GM21381 (cell line): ENCODE measurements around the gene TXNL4A.
"Not testable (repeated sequence)": the region's sequence is repeated elsewhere in the genome, so short reads cannot be mapped to it uniquely, and the experiment has no call there.

Experiments
- ATAC-seq: cut with Tn5 transposase; IDR thresholded peaks from one replicate; pipeline ENCODE4 v1.9.1; 2021; ENCODE audit warnings: mild to moderate bottlenecking, moderate library complexity; ENCODE audit not compliant: unreplicated experiment

Gene TXNL4A

GRCh38 chr18:79964330-79965118, 23.8 kb downstream of the TXNL4A start, which contains the start of gene HSBP1L1:
Gene HSBP1L1, plus strand, starts transcription at chr18:79964643. Its CDS starts 93 bp downstream, at chr18:79964736.
- ATAC-seq, result peak; percentile 93

GRCh38 chr18:79963658-79964329, 24.6 kb downstream of the TXNL4A start:
- ATAC-seq, result no peak

- no peak for ATAC-seq
Observed at GRCh38 chr18:79962835-79963657, 25.3 kb downstream of the TXNL4A start.

- ATAC-seq, result no peak
Observed at GRCh38 chr18:79962311-79962710, 26.1 kb downstream of the TXNL4A start.

GRCh38 chr18:79961527-79962291, 26.7 kb downstream of the TXNL4A start:
- ATAC-seq, result no peak

GRCh38 chr18:79960921-79961526, 27.3 kb downstream of the TXNL4A start:
- no peak for ATAC-seq

GRCh38 chr18:79960161-79960801, 28.1 kb downstream of the TXNL4A start:
- not testable (repeated sequence) for ATAC-seq

GRCh38 chr18:79958981-79959380, 29.4 kb downstream of the TXNL4A start:
- ATAC-seq, result no peak

GRCh38 chr18:79956276-79956675, 32.1 kb downstream of the TXNL4A start:
- ATAC-seq, result no peak

- no peak for ATAC-seq
Observed at GRCh38 chr18:79955302-79956075, 32.9 kb downstream of the TXNL4A start.

- no peak for ATAC-seq
Observed at GRCh38 chr18:79954791-79955190, 33.6 kb downstream of the TXNL4A start.

- ATAC-seq, result no peak
Observed at GRCh38 chr18:79953971-79954651, 34.3 kb downstream of the TXNL4A start.

- no peak for ATAC-seq
Observed at GRCh38 chr18:79952996-79953559, 35.3 kb downstream of the TXNL4A start.

- no peak for ATAC-seq
Observed at GRCh38 chr18:79952456-79952995, 35.8 kb downstream of the TXNL4A start.

- ATAC-seq, result peak; percentile 89
Observed at GRCh38 chr18:79951545-79952455, 36.6 kb downstream of the TXNL4A start, which contains the start of gene SLC66A2. Gene SLC66A2, minus strand, starts transcription at chr18:79951653. Its CDS starts 727 bp downstream, at chr18:79950926.

GRCh38 chr18:79950515-79951341, 37.6 kb downstream of the TXNL4A start:
- peak; percentile 31 for ATAC-seq
